GM19351 (cell line): ENCODE data around the gene CCDC8.
"Not testable (repeated sequence)": the region's sequence is repeated elsewhere in the genome, so short reads cannot be mapped to it uniquely, and the experiment has no call there.

Experiments
- ATAC-seq: cut with Tn5 transposase; IDR thresholded peaks from one replicate; pipeline ENCODE4 v1.9.1; 2021; ENCODE audit warnings: mild to moderate bottlenecking, moderate library complexity; ENCODE audit not compliant: unreplicated experiment

The CCDC8 gene

DNA sequence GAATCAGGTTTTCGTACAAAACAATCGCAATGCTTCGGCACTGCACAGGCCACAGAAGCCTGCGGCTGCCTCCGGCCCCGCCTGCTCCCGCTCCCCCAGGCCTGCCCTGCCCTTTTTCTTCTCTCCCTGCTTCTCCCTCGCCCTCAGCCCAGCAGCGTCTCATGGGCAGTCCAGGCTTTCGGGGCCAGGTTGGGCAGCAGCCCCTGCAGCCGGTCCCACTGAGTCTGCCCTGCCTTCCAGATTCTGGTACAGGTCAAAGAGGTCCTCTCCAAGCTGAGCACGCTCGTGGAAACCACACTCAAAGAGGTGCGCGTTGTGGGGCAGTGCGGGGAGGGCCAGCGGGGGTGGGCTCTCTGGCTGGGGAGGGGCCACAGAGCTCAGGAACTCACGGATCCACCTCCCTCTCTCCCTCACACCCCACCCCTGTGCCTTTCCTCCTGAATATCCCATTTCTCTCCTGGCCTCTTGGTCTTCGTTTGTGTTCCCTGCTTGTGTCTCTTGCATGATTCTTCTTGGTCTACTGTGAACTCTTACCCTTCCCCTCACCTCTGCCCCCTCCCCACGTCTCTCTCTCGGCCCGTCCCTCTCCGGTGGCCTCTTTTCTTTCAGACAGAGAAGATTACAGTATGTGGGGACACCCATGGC, 30.1 kb downstream of the CCDC8 start:
- ATAC-seq: no peak

- no peak for ATAC-seq
Observed at GRCh38 chr19:46381756-46382345, 31.5 kb downstream of the CCDC8 start.

- no peak for ATAC-seq
Observed at GRCh38 chr19:46381346-46381745, 32.0 kb downstream of the CCDC8 start.

DNA sequence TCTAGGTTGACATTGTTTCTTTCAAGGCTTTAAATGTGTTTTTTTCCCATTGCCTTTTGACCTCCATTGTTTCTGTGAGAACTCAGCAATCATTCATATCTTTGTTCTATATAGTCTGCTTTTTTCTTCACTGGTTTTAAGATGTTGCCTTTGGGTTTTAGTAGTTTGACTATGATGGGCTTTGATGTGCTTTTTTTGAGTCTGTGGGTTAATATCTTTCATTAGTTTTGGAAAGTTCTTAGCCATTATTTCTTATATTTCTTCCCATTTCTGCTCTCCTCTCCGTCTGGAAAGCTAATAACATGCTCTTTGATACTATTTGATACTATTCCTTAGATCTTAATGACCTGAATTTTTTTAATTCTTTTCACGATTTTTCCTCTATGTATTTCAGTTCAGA, 32.7 kb downstream of the CCDC8 start:
- no peak for ATAC-seq

- no peak for ATAC-seq
Observed at GRCh38 chr19:46378268-46378667, 35.1 kb downstream of the CCDC8 start.

DNA sequence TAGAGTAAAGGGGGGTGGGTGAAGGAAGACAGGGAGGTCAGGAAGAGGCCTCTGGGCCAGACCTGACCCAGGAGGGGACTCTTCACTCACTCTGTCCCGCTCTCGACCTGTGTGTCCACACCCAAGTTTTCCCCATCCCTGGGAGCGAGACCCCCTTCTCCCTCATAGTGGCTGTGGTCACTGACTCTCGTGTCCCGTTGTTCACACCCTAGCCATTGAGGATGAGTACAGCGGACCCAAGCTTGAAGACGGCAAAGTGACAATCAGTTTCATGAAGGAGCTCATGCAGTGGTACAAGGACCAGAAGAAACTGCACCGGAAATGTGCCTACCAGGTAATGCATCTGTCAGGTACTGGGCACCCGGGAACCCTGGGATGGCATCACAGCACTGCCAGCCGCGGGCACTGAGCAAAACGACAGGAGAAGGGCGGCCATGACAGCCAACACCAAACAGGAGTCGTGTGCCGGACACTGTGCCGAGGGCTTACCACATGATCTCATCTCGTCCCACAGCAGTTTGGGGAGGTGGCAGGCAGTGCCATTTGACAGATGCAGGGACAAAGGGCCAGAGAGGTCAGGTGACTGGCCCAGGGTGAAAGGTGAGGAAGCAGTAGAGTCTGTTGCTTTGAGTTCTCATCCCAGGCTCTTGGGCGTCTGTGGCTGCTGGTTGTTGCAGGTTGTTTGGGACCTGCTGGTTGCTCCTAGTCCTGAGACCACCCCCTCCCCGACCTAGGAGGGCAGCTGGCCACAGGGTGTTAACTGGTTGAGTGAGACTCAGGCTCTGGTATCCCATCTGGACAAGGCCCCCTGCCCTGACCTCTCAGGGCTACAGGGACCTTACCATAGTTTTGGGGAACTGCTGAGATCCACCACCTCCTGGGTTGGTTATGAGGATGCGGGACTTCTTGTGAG, 36.9 kb downstream of the CCDC8 start:
- ATAC-seq: no peak

DNA sequence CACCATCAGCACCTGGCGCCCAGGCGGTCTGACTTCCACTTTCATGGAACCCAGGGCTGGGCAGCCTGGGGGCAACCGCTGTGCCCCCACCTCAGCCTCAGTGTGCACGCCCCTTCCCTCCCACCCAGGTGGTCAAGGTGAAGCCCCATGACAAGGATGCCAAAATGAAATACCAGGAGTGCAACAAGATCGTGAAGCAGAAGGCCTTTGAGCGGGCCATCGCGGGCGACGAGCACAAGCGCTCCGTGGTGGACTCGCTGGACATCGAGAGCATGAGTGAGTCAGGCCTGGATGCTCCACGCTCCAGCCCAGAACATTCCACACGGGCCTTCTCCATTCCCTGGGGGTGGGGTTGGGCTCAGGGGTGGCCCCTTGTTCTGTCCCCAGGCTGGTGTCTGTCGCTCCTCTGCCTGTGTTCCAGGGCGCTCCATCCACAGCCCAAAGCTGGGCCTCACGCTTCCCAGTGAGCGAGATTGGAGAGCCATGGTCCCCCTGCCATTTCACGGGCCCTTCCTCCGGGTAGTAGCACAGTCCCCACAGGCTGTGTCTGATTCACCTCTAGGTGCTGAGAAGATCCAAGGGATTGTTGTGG, 37.8 kb downstream of the CCDC8 start:
- ATAC-seq: not testable (repeated sequence)

DNA sequence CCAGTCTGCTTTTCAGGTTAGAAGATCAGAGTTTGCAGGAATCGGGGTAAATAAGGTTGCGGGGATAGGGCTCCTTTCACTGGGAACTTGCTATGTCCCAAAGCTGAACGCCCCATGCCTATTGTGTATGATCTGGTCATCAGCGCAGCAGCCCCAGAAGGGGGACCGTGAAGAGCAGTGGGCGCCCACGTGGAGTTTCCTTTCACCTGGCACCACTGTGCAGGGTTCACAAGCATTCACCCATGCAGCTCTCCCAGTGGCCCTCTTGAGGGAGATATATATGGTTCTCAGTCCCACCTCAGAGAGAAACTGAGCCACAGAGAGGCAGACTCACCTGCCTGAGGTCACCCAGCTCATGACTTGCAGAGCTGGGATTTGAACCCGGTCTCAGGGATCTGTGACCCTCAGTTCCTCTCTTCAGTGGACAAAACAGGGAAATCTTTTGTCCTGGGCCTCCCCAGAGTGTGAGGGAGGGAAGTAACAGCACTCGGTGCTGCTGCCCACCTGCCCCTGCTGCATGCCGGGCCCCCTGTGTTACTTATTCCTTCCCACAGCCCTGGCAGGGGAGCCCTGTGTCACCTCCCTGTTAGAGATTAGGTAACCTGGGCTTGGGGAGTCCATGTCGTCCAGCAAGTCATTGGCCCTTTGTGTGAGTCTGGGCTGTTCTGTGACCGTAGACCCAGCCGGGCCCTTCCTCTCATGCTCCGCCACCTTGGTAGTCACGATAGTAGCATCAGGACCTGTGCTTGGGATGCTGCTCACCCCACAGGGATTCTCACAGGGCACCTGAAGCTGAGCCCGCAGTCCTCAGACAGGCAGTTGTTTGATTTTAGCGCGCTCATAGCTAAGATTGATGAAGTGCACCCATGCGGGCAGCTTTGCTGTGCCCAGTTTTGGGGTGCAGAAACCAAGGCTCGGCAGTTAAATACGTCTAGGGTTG, 38.6 kb downstream of the CCDC8 start:
- no peak for ATAC-seq

- ATAC-seq: no peak
Observed at GRCh38 chr19:46373491-46374359, 39.6 kb downstream of the CCDC8 start.

- no peak for ATAC-seq
Observed at GRCh38 chr19:46372901-46373490, 40.4 kb downstream of the CCDC8 start.

GRCh38 chr19:46371371-46371901, 41.9 kb downstream of the CCDC8 start:
- ATAC-seq: no peak

DNA sequence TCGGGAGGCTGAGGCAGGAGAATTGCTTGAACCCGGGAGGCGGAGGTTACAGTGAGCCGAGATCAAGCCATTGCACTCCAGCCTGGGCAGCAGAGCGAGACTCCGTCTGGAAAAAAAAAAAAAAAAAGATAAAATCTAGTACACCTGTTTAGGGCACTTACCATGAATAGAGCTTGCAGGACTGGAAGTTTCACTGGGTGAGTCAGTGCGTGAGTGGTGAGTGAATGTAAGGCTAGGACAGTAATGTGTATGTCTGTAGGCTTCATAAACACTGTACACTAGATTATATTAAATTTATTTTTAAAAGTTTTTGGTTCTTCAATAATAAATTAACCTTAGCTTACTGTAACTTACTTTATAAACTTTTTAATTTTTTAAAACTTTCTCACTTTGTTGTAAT, 43.5 kb downstream of the CCDC8 start:
- ATAC-seq: no peak

GRCh38 chr19:46368116-46368515, 45.2 kb downstream of the CCDC8 start:
- ATAC-seq: no peak

DNA sequence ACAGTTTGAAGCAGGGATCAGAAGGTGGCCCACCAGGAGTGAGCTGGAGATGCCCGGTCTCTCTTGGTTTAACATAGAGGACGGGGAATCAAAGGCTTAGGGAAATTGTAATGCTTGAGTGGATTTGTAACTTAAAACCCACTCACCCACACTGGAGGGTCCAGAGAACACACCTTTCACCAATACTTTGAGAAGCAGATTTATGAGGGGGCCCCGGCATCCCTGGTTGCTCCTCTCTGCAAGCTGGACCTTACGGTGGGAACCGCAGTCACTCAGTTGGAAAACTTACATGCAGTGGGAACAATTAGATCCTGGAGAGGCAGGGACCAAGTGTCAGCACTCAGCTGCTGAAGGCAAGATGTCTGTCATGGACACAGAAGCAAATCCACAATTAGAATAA, 45.9 kb downstream of the CCDC8 start:
- ATAC-seq: no peak

DNA sequence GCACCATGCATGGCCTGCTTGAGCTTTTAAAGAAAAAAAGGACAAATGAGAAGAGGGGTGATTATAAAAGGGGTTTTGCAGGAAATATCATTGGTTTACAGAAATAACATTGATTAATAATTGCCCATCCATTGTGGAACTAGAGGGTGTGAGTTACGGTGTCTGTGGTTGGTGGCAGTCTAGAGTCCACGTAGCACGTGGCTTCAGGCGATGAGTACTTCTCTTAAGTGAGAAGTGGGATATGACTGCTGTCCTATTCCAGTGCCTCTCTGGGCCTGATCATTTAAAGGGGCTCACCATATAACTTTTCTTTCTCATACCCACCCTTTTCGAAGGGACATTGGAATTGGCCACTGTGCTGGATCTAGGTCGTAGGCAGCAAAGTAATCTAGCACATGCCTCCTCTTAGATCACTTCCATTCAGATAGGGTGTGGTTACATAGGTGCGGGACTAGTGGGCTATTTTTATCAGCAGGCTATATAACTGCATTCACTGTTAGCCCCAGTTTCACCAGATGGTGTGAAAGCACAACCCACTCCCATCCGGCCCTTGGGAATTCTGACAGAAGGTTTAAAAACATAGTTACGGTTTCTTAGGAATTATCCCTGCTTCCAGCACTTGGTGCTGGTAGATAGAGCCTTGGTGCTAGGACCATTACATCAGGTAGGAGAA, 46.6 kb downstream of the CCDC8 start:
- no peak for ATAC-seq

DNA sequence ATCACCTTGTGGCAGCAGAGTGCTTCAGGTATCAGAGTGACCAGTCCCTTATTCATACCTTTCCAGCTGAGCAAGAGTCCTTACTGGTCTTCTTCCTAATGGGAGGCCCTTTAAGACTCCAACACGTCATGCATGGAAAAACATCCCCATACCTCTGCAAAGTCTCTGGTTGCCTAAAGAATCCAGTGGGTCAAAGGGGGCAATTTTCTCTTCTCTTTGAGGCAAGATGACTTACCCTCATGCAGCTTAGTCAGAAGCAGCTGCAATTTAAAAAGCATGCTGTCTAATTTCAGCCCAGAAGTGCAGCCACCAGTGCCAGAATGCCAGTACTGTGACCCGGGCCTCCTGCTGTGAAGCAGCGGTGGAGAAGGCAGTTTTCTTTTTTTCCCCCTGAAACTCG, 47.8 kb downstream of the CCDC8 start:
- ATAC-seq: no peak

DNA sequence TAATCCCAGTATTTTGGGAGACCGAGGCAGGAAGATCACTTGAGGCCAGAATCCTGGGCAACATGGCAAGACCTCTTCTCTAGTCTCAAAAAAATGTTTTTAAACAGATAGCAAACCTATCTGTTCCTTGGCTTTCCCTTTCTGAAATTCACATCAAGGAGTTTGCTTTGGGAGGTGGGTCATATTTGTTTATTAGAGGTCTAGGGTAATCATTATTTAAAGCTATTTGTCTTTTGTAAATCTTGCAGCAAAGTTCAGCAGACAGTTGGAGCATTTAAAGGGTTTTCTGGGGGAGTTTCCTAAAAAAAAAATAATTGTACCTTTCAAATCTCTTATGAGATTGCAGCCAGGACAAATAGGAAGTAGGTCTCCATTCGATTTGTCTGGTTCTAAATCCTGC, 49.0 kb downstream of the CCDC8 start:
- no peak for ATAC-seq

- ATAC-seq: no peak
Observed at GRCh38 chr19:46361915-46362314, 51.4 kb downstream of the CCDC8 start.
